K562 (cell line): ENCODE data around the gene NONO.

Experiments
- CTCF ChIP-seq, 3 experiments: IDR thresholded peaks in 2 of 3; conservative IDR thresholded peaks in 1 of 3; 2 replicates each; pipeline ENCODE4 v1.5.1; 2011 to 2012; ENCODE audit warnings: low read length in 3 of 3, mild to moderate bottlenecking in 3 of 3, control low read depth in 2 of 3, improper control_type of control experiment in 1 of 3, inconsistent platforms in 1 of 3, low read depth in 1 of 3, mixed read lengths in 1 of 3, moderate library complexity in 1 of 3; ENCODE audit not compliant: insufficient read depth in 2 of 3
- EP300 ChIP-seq: IDR thresholded peaks from 2 replicates; pipeline ENCODE4 v1.6.1; 2012; ENCODE audit warnings: low read length, improper control_type of control experiment
- GATA2 ChIP-seq: sonication (generic); formaldehyde crosslinking; IDR thresholded peaks from 2 replicates; pipeline ENCODE4 v1.4.0; 2020; ENCODE audit warnings: mild to moderate bottlenecking, missing genetic modification reagents
- JUNB ChIP-seq: fragments of 450-650 bp; formaldehyde crosslinking; conservative IDR thresholded peaks from 2 replicates; pipeline ENCODE4 v1.4.0; 2020; ENCODE audit warnings: mild to moderate bottlenecking
- KAT2B ChIP-seq: IDR thresholded peaks from one replicate; pipeline ENCODE4 v1.6.1; 2012; ENCODE audit warnings: low read depth, mild to moderate bottlenecking, control low read depth, inconsistent platforms, low read length, moderate library complexity
- KLF10 ChIP-seq: fragments of 250-450 bp; sonication (Bioruptor Pico); IDR thresholded peaks from 2 replicates; pipeline ENCODE4 v1.6.1; 2021; ENCODE audit warnings: matching md5 sums
- MEF2D ChIP-seq: conservative IDR thresholded peaks from 2 replicates; pipeline ENCODE4 v1.6.1; 2016; ENCODE audit warnings: low read depth, missing genetic modification characterization, missing compliant biosample characterization
- POLR2A ChIP-seq: fragments of 450-650 bp; conservative IDR thresholded peaks from 2 replicates; pipeline ENCODE4 v1.6.1; 2016
- REST ChIP-seq, 2 experiments: fragments of 450-650 bp; formaldehyde crosslinking in 1 of 2; IDR thresholded peaks; 2 replicates each; pipeline versions ENCODE4 v1.4.0 to v1.6.1; 2014 to 2020; ENCODE audit warnings: mild to moderate bottlenecking in 2 of 2, borderline replicate concordance in 1 of 2, low read depth in 1 of 2
- RFX7 ChIP-seq: fragments of 250-450 bp; sonication (Bioruptor Pico); IDR thresholded peaks from 2 replicates; pipeline ENCODE4 v1.5.1; 2021; ENCODE audit warnings: mild to moderate bottlenecking
- ZBTB2 ChIP-seq: fragments of 450-650 bp; IDR thresholded peaks from 2 replicates; pipeline ENCODE4 v1.6.1; 2016; ENCODE audit warnings: antibody characterized with exemption
- ZBTB34 ChIP-seq: fragments of 250-450 bp; sonication (Bioruptor Pico); IDR thresholded peaks from 2 replicates; pipeline ENCODE4 v1.8.0; 2021; ENCODE audit warnings: mild to moderate bottlenecking, moderate library complexity
- ZBTB7A ChIP-seq: IDR thresholded peaks from 2 replicates; pipeline ENCODE4 v1.6.1; 2011; ENCODE audit warnings: low read depth, mild to moderate bottlenecking, low read length, moderate library complexity, borderline replicate concordance; ENCODE audit not compliant: control insufficient read depth
- ZNF561 ChIP-seq: fragments of 450-650 bp; formaldehyde crosslinking; conservative IDR thresholded peaks from 2 replicates; pipeline ENCODE4 v1.4.0; 2020; ENCODE audit warnings: mild to moderate bottlenecking, moderate library complexity

GRCh38 chrX:71285929-71286328, 2.5 kb downstream of the NONO start:
- TF ChIP-seq RFX7 (CRISPR knock-in tag), result no peak
- TF ChIP-seq KAT2B, result no peak
- TF ChIP-seq ZNF561 (CRISPR knock-in tag), result no peak
- TF ChIP-seq JUNB (CRISPR knock-in tag), result no peak
- no peak for TF ChIP-seq ZBTB34 (CRISPR knock-in tag)
- no peak for TF ChIP-seq GATA2 (CRISPR knock-in tag)
- no peak for TF ChIP-seq POLR2A
- TF ChIP-seq ZBTB7A, result no peak
- TF ChIP-seq ZBTB2, result no peak
- no peak for TF ChIP-seq KLF10 (CRISPR knock-in tag)
- TF ChIP-seq MEF2D (tag), result no peak
- no peak for TF ChIP-seq REST (IDR thresholded peaks at IDR 0.05; ENCODE audit: borderline replicate concordance)
- TF ChIP-seq REST (CRISPR knock-in tag; IDR thresholded peaks at IDR 0.05; ENCODE audit: low read depth), result no peak
- no peak for TF ChIP-seq CTCF (IDR thresholded peaks at IDR 0.05 in 2 of 3, conservative IDR thresholded peaks at IDR 0.05 in 1 of 3; ENCODE audit: insufficient read depth in 2 of 3, low read depth in 1 of 3, low read length in 3 of 3)
- TF ChIP-seq EP300, result no peak
